Caki2 (cell line): ENCODE data around the gene FPR1. TPM values are rescaled to one million over a fixed set of nuclear protein-coding genes. Genes with fewer than 3 reads are reported as not detected.

Source experiments
- DNase-seq: peaks from one replicate; pipeline ENCODE4 v3.0.0-alpha.2; 2015; ENCODE audit warnings: low read depth
- in situ Hi-C: cut with HindIII; loops from 2 replicates; pipeline ENCODE4 v1.10.0; 2016; ENCODE audit warnings: low sequenced_read_pairs, low pct_unique_long_range_greater_than_20kb, mixed read lengths
- total RNA-seq: library from RNA; depleted of rRNA; stranded (reverse); fragments of >200 nt; shearing (Covaris generic); gene quantifications from 2 replicates; pipeline ENCODE4 v1.2.3, GENCODE V29; 2014; ENCODE audit warnings: low replicate concordance; rRNA removed

Gene FPR1
- total RNA-seq, result not detected in 2 replicates

GRCh38 chr19:51751655-51752054 is at the start of gene FPR1:
TSS of gene FPR1 (minus strand) at chr19:51751878. CDS start at chr19:51746994, 4,884 bp downstream.
- peak; percentile 39 for DNase-seq
- in situ Hi-C loops, result no loop called here

GRCh38 chr19:51800473-51801244 is 49.0 kb upstream of the FPR1 start:
- in situ Hi-C loops, result no loop called here
- DNase-seq, result no peak

GRCh38 chr19:51799774-51800472 is 48.2 kb upstream of the FPR1 start:
- in situ Hi-C loops, result no loop called here
- no peak for DNase-seq

GRCh38 chr19:51799034-51799773 is 47.5 kb upstream of the FPR1 start:
- peak; percentile 28 for DNase-seq
- in situ Hi-C loops, result no loop called here

- no peak for DNase-seq
- in situ Hi-C loops, result no loop called here
Observed at GRCh38 chr19:51798062-51798461, 46.4 kb upstream of the FPR1 start.

- DNase-seq, result no peak
- in situ Hi-C loops, result no loop called here
Observed at GRCh38 chr19:51797480-51797879, 45.8 kb upstream of the FPR1 start.

- in situ Hi-C loops, result no loop called here
- DNase-seq, result no peak
Observed at GRCh38 chr19:51796195-51796679, 44.6 kb upstream of the FPR1 start.

- in situ Hi-C loops, result no loop called here
- no peak for DNase-seq
Observed at GRCh38 chr19:51794885-51795490, 43.3 kb upstream of the FPR1 start, which contains the start of gene FPR3. TSS of gene FPR3 (plus strand) at chr19:51795157. CDS start at chr19:51823749, 28,592 bp downstream.

- in situ Hi-C loops, result no loop called here
- DNase-seq, result no peak
Observed at GRCh38 chr19:51793994-51794393, 42.3 kb upstream of the FPR1 start.

- no peak for DNase-seq
- in situ Hi-C loops, result no loop called here
Observed at GRCh38 chr19:51792932-51793331, 41.3 kb upstream of the FPR1 start.

GRCh38 chr19:51789061-51789795 is 37.5 kb upstream of the FPR1 start:
- no peak for DNase-seq
- in situ Hi-C loops, result no loop called here

GRCh38 chr19:51788029-51788428 is 36.4 kb upstream of the FPR1 start:
- no peak for DNase-seq
- in situ Hi-C loops, result no loop called here

- in situ Hi-C loops, result no loop called here
- DNase-seq, result no peak
Observed at GRCh38 chr19:51786646-51787494, 35.2 kb upstream of the FPR1 start.

- in situ Hi-C loops, result no loop called here
- peak; percentile 89 for DNase-seq
Observed at GRCh38 chr19:51784922-51785690, 33.4 kb upstream of the FPR1 start.

- DNase-seq, result no peak
- in situ Hi-C loops, result no loop called here
Observed at GRCh38 chr19:51784109-51784785, 32.6 kb upstream of the FPR1 start.

- DNase-seq, result peak; percentile 36
Observed at GRCh38 chr19:51783372-51783771, 31.7 kb upstream of the FPR1 start.

More at GRCh38 chr19:51783372-51783771, 31.7 kb upstream of the FPR1 start:
- in situ Hi-C loops, result no loop called here
